NT2/D1 (cell line): ENCODE measurements around the gene PHACTR4.

Experiments used
- DNase-seq: peaks from one replicate; pipeline ENCODE4 v3.0.0-alpha.2; 2011; ENCODE audit warnings: low read depth, low spot score
- H3K27me3 ChIP-seq: 2 replicates; pipeline ENCODE4 v1.6.0; 2011; ENCODE audit warnings: mild to moderate bottlenecking; ENCODE audit not compliant: insufficient read length, insufficient read depth
- H3K36me3 ChIP-seq: 2 replicates; pipeline ENCODE4 v1.6.1; 2011; ENCODE audit warnings: mild to moderate bottlenecking, low read length, mixed read lengths; ENCODE audit not compliant: insufficient read depth, insufficient read length
- H3K4me1 ChIP-seq: 2 replicates; pipeline ENCODE4 v1.5.1; 2011; ENCODE audit not compliant: insufficient read depth, insufficient read length
- H3K4me3 ChIP-seq: 2 replicates; pipeline ENCODE4 v1.5.1; 2011; ENCODE audit warnings: low read depth; ENCODE audit not compliant: insufficient read length
- H3K9ac ChIP-seq: 2 replicates; pipeline ENCODE4 v1.6.0; 2011; ENCODE audit warnings: low read depth; ENCODE audit not compliant: insufficient read length
- H3K9me3 ChIP-seq: 2 replicates; pipeline ENCODE4 v1.5.1; 2011; ENCODE audit warnings: mild to moderate bottlenecking, low read length; ENCODE audit not compliant: insufficient read depth
- SUZ12 ChIP-seq: IDR thresholded peaks from 2 replicates; pipeline ENCODE4 v1.6.1; 2011; ENCODE audit not compliant: insufficient read length, insufficient read depth; ENCODE audit errors: extremely low read depth
- YY1 ChIP-seq: IDR thresholded peaks from 2 replicates; pipeline ENCODE4 v1.6.1; 2011; ENCODE audit not compliant: insufficient read length, insufficient read depth
- ZNF274 ChIP-seq: IDR thresholded peaks from 2 replicates; pipeline ENCODE4 v1.6.1; 2011; ENCODE audit warnings: mild to moderate bottlenecking, low read depth, low read length

PHACTR4 gene

DNA sequence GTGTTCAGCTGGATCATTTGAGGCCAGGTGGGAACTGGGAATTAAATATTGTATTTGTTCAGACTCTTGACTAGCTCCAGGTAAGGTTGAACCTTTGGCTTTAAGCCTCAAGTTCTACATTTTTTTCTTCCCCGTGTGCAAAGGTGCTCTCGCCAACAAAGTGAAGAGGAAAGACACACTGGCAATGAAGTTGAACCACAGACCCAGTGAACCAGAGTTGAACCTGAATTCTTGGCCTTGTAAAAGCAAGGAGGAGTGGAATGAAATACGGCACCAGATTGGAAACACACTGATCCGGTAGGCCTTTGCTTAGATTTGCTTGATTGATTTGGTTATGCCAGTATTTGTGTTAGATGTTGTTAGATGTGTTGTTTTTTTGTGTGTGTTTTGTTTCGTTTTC lies 110.8 kb downstream of the PHACTR4 start:
- peaks cover 82% of the 10 kb centered on the region for H3K36me3 ChIP-seq
- H3K4me3 ChIP-seq = no peak overlapping the region
- DNase-seq = no peak
- no peaks in the 10 kb centered on the region for H3K27me3 ChIP-seq
- H3K4me1 ChIP-seq = no peaks in the 10 kb centered on the region
- no peak overlapping the region for H3K9ac ChIP-seq
- TF ChIP-seq SUZ12 = no peak
- no peak for TF ChIP-seq YY1
- TF ChIP-seq ZNF274 = no peak
- H3K9me3 ChIP-seq = no peaks in the 10 kb centered on the region

DNA sequence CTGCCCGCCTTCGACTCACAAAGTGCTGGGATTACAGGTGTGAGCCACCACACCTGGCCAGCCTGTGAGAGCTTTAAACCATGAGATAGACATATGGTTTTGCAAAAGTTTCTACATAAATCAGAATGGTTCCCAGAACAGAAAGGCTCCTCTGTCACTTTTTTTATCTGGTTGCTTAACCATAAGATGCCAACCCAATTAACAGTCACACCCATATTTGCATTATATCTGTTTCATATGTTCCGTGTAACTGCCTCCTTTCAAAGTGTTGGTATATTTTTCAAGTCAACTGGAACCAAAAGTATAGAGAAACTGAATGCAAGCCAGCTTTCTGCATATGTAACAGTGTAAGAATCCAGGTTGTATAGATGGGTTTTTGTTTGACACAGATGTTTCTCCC lies 112.6 kb downstream of the PHACTR4 start:
- Histone ChIP-seq H3K4me1 (no peaks in the 10 kb centered on the region), H3K9me3 (no peaks in the 10 kb centered on the region), H3K36me3 (peaks cover 85% of the 10 kb centered on the region), H3K4me3 (no peak overlapping the region), H3K9ac (no peak overlapping the region), H3K27me3 (no peaks in the 10 kb centered on the region)
- DNase-seq = no peak
- TF ChIP-seq ZNF274 (no peak), YY1 (no peak)

DNA sequence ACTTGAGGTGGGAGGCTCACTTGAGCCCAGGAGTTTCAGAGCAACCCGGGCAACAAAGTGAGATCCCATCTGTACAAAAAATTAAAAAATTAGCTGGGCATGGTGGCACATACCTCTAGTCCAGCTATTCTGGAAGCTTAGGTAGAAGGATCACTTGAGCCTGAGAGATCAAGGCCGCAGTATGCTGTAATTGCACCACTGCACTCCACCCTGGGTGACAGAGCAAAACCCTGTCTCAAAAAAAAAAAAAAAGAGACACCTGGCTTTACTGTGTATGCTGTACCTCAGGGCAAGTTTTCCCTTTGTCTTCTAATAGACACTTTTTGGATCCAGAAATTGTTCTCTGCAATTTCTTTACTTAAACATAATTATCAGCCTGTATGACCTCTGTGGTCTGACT lies 113.2 kb downstream of the PHACTR4 start:
- Histone ChIP-seq H3K4me1 (no peaks in the 10 kb centered on the region), H3K27me3 (no peaks in the 10 kb centered on the region), H3K36me3 (peaks cover 82% of the 10 kb centered on the region), H3K4me3 (no peak overlapping the region), H3K9me3 (no peaks in the 10 kb centered on the region), H3K9ac (no peak overlapping the region)
- TF ChIP-seq YY1 (no peak), SUZ12 (no peak)
- DNase-seq = no peak

DNA sequence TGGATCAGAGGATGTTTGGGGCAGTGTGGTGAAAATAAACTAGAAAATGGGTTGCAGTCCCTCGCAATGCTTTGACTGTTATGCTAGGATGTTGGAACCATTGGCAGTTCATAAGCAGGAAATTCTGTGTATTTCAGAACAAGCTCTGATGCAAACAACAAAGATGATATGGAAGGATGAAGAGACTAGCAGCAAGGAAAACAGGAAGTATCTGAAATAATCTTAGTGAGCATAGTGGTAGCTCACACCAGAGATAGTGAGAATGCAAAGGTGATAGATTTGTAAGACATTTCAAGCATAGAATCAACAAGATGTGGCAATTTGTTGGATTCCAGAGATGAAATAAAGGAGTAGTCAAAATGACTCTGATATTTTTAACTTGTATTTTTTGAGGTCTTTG lies 125.2 kb downstream of the PHACTR4 start:
- H3K9ac ChIP-seq = no peak overlapping the region
- H3K27me3 ChIP-seq = no peaks in the 10 kb centered on the region
- H3K4me1 ChIP-seq = no peaks in the 10 kb centered on the region
- H3K36me3 ChIP-seq = peaks cover 83% of the 10 kb centered on the region
- no peak for TF ChIP-seq SUZ12
- no peak for TF ChIP-seq ZNF274
- TF ChIP-seq YY1 = no peak
- H3K4me3 ChIP-seq = no peak overlapping the region
- no peaks in the 10 kb centered on the region for H3K9me3 ChIP-seq
- no peak for DNase-seq

DNA sequence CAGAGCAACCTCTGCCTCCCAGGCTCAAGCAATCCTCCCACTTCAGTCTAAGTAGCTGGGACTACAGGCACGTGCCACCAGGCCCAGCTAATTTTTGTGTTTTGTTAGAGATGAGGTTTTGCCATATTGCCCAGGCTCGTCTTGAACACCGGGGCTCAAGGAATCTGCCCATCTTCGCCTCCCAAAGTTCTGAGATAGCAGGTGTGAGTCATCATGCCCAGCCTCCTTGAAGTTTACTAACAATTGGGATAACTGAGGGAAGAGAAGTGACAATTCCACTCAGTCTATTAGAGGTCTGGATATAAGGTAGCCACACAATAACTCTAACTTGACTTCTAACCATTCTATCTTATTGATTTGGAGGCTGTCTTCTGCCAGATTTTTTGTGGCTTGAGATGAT lies 130.0 kb downstream of the PHACTR4 start:
- Histone ChIP-seq H3K4me1 (no peaks in the 10 kb centered on the region), H3K9me3 (no peaks in the 10 kb centered on the region), H3K9ac (no peak overlapping the region), H3K27me3 (no peaks in the 10 kb centered on the region), H3K36me3 (peaks cover 46% of the 10 kb centered on the region), H3K4me3 (no peak overlapping the region)
- TF ChIP-seq SUZ12 = no peak
- no peak for TF ChIP-seq YY1
- no peak for DNase-seq

DNA sequence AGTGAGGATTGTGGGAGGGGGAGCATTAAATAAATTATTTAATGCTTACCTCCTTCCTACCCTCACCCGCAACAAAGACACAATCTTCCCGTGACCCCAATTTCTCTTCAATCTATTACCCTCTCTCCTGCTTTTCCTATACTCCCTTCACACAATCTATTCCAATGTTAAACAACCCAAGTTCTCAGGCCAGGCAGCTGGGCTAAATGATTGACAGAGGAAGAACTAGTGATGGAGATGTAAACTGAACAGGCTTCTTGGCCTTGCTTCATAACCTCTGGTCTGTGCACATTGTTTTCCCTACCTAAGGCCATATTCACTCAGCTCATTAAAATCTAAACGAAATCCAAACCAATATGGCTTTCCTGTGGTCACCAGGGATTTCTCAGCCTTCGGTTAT lies 132.4 kb downstream of the PHACTR4 start:
- Histone ChIP-seq H3K9ac (no peak overlapping the region), H3K4me3 (no peak overlapping the region)

DNA sequence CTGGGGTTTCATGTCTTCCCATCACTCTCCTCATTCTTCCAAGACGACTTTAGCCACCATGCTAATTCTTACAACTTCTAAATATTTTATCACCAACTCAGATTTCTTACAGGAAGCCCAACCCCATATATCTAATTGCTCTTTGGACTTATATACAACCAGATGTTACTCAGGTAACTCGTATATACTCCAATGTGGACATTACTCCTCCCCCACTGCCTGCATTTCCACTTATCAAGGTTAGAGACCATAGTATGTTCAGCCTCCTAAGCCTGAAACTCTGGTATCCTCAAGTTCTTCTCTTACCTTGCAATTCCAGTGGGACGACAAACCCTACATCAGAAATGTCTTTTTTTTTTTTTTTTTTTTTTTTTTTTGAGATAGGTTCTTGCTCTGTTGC lies 133.6 kb downstream of the PHACTR4 start:
- Histone ChIP-seq H3K27me3 (no peaks in the 10 kb centered on the region), H3K4me1 (no peaks in the 10 kb centered on the region), H3K36me3 (peaks cover 36% of the 10 kb centered on the region), H3K9ac (no peak overlapping the region), H3K9me3 (no peaks in the 10 kb centered on the region), H3K4me3 (no peak overlapping the region)
- TF ChIP-seq SUZ12 (no peak), YY1 (no peak), ZNF274 (no peak)
- no peak for DNase-seq

More for the DNA sequence above, 132.4 kb downstream of the PHACTR4 start:
- Histone ChIP-seq H3K27me3 (no peaks in the 10 kb centered on the region), H3K9me3 (no peaks in the 10 kb centered on the region), H3K4me1 (no peaks in the 10 kb centered on the region), H3K36me3 (peaks cover 36% of the 10 kb centered on the region)
- no peak for DNase-seq
- no peak for TF ChIP-seq ZNF274
- TF ChIP-seq YY1 = no peak
- TF ChIP-seq SUZ12 = no peak

DNA sequence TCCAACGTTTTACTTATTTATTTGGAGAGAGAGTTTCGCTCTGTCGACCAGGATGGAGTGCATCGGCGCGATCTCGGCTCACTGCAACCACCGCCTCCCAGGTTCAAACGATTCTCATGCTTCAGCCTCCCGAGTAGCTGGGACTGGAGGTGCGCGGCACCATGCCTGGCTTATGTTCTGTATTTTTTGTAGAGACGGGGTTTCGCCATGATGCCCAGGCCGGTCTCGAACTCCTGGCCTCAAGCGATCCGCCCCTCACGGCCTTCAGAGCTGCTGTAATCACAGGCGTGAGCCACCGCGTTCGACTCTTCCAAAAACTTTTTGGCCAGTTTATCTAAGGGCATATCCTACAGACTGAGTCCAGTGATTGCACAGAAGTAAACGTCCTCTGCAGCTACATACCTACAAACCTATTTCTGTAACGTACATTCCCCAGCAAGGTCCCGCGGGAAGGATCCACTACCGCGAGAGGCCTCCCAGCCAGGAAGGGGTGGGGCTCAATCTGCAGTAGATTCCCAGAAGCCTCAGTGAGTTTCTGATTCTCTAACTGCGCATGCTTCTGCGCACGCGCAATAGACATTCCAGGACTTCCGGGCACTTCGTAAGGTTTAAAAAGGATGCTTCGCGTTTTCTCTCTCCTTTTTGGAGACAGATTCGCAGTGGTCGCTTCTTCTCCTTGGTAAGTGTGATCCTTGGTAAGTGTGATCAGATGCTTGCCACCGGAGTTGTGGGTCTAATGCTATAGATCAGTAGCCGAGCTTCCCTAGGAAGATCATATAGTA lies 136.1 kb downstream of the PHACTR4 start, which contains the start of gene RCC1:
TSS of gene RCC1 (plus strand) at position 638 of the 782 bp plus-strand sequence. CDS start 23,824 bp downstream, outside the sequence.
- peaks cover 51% of the 10 kb centered on the region for H3K36me3 ChIP-seq
- peak; percentile 99 for DNase-seq
- H3K4me1 ChIP-seq = no peaks in the 10 kb centered on the region
- H3K27me3 ChIP-seq = no peaks in the 10 kb centered on the region
- H3K9ac ChIP-seq = peak within 1 kb of the TSS; percentile 95
- no peak for TF ChIP-seq SUZ12
- TF ChIP-seq ZNF274 = no peak
- TF ChIP-seq YY1 = no peak
- peak within 1 kb of the TSS; percentile 85 for H3K4me3 ChIP-seq
- H3K9me3 ChIP-seq = no peaks in the 10 kb centered on the region
